Muscle of leg (tissue), 11 donors: ENCODE results near the gene CRYGS. TPM values are rescaled to one million over a fixed set of nuclear protein-coding genes. Genes with fewer than 3 reads are reported as not detected.
"Not testable (repeated sequence)": the region's sequence is repeated elsewhere in the genome, so short reads cannot be mapped to it uniquely, and the experiment has no call there.

Experiments
- DNase-seq: peaks from one replicate; pipeline ENCODE4 v3.0.0; 2013
- H3K27ac ChIP-seq: one replicate; pipeline ENCODE4 v1.5.1; 2013; ENCODE audit warnings: mild to moderate bottlenecking, low read length, control low read depth
- H3K27me3 ChIP-seq: one replicate; pipeline ENCODE4 v1.6.1; 2013; ENCODE audit warnings: low read length; ENCODE audit not compliant: control insufficient read depth, insufficient read depth
- H3K36me3 ChIP-seq: one replicate; pipeline ENCODE4 v1.6.1; 2013; ENCODE audit warnings: low read length; ENCODE audit not compliant: control insufficient read depth, insufficient read depth
- H3K4me1 ChIP-seq: one replicate; pipeline ENCODE4 v1.6.1; 2013; ENCODE audit warnings: low read length; ENCODE audit not compliant: control insufficient read depth, insufficient read depth
- H3K4me3 ChIP-seq: one replicate; pipeline ENCODE4 v1.5.1; 2013; ENCODE audit warnings: low read length, control low read depth
- H3K9me3 ChIP-seq: replicated peaks from 2 replicates; pipeline ENCODE4 v1.6.1; 2013; ENCODE audit warnings: low read depth, low read length; ENCODE audit not compliant: control insufficient read depth
- WGBS: methylation state at CpG from one replicate; pipeline ENCODE4 v1.1.5; 2013; ENCODE audit warnings: missing lambda C conversion rate; ENCODE audit not compliant: insufficient coverage; 5-methylcytosine and 5-hydroxymethylcytosine counted together
- polyA plus RNA-seq, 8 donors: library from polyadenylated mRNA; unstranded; fragments of 120-200 nt; gene quantifications; one replicate each; pipeline versions ENCODE4 v1.2.1 to v1.2.3, GENCODE V29; 2013; ENCODE audit warnings: inconsistent platforms in 1 of 8, low replicate concordance in 1 of 8; ENCODE audit not compliant: insufficient read length in 8 of 8, insufficient read depth in 1 of 8
- total RNA-seq: library from RNA; stranded (reverse); fragments of 120-200 nt; gene quantifications from one replicate; pipeline ENCODE4 v1.2.4, GENCODE V29; 2013

CRYGS gene
- total and polyA plus RNA-seq, 9 donors = 1.3 to 4.3 (median 2.5) TPM

DNA sequence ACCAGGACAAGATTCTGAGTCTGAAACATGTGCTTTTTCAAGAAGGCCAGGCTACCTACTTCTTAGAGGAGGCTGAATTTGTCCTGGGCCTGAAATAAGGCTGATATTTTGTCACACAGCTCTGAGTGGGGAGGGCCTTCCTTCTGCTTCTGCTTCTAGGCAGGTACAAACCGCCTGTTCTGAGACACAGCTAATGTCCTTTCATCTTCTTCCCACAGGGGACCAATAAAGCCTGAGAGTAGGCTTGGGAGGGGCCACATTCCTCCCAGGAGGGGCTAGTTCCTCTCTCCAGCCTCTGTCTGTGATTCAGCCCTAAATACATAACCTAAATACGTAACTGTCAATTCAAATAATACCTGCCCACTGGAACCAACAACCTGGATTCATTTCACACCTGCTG lies 34.8 kb downstream of the CRYGS start:
- WGBS = 71% methylated on average over 1 of the region's 2 CpGs

DNA sequence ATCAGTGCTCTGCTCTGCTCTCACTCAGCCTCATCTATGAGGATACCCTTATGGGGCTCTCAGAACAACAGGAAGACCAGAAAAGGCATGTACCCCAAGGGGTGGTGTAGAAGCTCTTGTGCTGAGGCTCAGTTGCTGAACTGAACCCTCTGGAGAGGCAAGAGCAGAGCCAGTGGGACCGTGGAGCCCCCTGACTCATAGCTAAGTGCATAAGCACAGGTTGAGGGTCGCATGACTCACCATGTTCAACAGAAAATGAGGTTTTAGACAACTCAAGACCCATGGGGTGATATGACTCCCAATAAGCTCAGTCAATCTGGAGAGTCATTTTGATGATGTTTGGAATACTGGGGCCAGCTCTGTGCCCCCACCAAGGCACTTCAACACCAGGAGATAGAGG lies 37.3 kb downstream of the CRYGS start:
- H3K36me3 ChIP-seq = no peaks in the 10 kb centered on the region
- no peak overlapping the region for H3K27ac ChIP-seq
- 83% methylated on average over 2 of the region's 2 CpGs for WGBS
- H3K4me3 ChIP-seq = no peak overlapping the region
- no peak for DNase-seq
- no peaks in the 10 kb centered on the region for H3K9me3 ChIP-seq
- H3K4me1 ChIP-seq = no peaks in the 10 kb centered on the region
- peaks cover 6% of the 10 kb centered on the region for H3K27me3 ChIP-seq

More for the DNA sequence above, 34.8 kb downstream of the CRYGS start:
- no peak overlapping the region for H3K27ac ChIP-seq
- no peaks in the 10 kb centered on the region for H3K36me3 ChIP-seq
- DNase-seq = no peak
- H3K4me1 ChIP-seq = no peaks in the 10 kb centered on the region
- no peaks in the 10 kb centered on the region for H3K9me3 ChIP-seq
- no peak overlapping the region for H3K4me3 ChIP-seq
- peaks cover 5% of the 10 kb centered on the region for H3K27me3 ChIP-seq

DNA sequence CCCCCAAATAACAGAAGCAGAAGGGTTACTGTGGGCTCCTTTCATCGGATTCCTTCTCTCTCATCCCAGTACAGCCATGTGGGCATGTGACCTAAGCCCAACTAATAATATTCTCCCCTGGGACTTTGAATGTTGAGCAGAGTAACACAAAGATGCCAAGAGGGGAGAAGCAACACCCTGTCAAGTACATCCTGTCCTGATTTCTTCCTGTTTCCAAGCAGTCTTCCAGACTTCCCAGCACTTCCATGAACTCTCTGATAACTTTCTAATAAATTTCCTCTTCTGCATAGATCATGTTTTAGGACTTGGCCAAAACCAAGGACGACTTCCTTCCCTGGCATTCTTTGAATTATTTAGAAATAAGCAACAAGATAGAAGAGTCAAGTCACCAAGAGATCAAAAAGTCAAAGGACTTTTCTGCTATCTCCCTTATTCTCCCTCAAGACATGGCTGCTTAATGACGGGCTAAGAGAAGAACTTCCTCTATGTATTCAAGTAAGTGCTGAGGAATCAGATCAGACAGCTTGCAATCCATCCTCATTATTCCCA lies 37.9 kb downstream of the CRYGS start:
- DNase-seq = no peak
- H3K4me3 ChIP-seq = no peak overlapping the region
- H3K27ac ChIP-seq = no peak overlapping the region
- H3K4me1 ChIP-seq = no peaks in the 10 kb centered on the region
- peaks cover 3% of the 10 kb centered on the region for H3K27me3 ChIP-seq
- no peaks in the 10 kb centered on the region for H3K9me3 ChIP-seq
- no CpG with 5 or more reads among the region's 3 CpGs for WGBS
- H3K36me3 ChIP-seq = no peaks in the 10 kb centered on the region

DNA sequence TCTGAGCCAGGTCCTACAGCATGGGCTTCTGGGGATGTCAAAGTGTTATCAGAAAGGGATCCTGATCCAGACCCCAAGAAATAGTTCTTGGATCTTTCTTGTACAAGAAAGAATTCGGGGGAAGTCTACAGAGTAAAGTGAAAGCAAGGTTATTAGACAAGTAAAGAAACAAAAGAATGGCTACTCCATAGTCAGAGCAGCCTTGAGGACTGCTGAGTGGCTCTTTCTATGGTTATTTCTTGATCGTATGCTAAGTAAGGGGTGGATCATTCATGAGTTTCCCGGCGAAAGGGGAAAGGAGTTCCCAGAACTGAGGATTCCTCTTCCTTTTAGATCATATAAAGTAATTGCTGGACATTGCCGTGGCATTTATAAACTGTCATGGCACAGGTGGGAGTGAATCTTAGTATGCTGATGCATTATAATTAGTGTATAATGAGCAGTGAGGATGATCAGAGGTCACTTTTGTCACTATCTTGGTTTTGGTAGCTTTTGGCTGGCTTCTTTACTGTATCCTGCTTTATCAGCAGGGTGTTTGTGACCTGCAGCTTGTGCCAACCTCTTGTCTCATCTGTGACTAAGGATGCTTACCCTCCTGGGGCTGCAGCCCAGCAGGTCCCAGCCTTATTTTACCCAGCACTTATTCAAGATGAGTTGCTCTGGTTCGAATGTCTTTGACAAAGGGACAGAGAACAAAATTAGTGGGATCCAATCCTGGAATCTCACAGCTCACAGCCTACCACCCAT lies 41.0 kb downstream of the CRYGS start:
- H3K9me3 ChIP-seq = peaks cover 3% of the 10 kb centered on the region
- peaks cover 3% of the 10 kb centered on the region for H3K27me3 ChIP-seq
- H3K4me1 ChIP-seq = no peaks in the 10 kb centered on the region
- no peak overlapping the region for H3K27ac ChIP-seq
- no peak for DNase-seq
- H3K36me3 ChIP-seq = no peaks in the 10 kb centered on the region
- no peak overlapping the region for H3K4me3 ChIP-seq
- WGBS = 80% methylated on average over 2 of the region's 6 CpGs

DNA sequence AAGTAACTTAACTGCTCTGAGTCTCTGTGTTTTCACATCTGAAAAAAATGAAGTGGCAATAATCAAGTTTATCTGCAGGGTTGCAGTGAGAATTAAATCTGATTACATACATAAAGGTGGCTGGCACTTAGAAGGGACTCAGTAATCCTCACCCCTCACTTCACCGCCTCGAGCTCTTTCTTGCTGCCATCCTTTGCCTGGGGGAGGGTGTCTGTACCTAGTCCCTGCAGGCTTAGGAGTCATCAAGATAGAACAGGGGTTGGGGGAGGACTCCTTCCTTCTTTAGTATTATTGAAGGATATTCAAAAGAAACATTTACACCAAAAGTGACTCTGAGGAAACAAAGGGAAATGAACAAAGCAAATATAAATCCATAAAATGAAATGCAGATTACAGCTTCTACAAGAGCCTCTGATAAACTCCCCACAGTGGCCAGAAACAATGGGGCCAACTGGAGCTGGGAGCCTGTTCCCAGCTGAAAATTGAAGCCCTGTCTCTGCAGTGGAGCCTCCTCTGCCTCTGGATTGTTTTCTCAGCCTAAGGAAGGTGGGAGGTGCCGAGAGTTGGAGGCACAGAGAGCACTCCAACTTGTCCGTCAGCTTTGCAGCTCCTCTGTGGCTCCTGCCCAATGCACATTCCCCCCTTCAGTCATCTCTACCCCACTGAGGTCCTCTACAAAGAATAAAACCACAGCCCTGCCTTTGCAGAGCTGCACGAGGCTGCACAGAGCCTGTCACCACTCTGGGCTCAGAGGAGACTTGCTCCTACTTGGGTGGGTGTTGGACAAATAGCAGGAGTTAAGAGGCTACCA lies 41.8 kb downstream of the CRYGS start:
- Histone ChIP-seq H3K36me3 (no peaks in the 10 kb centered on the region), H3K27ac (no peak overlapping the region), H3K4me3 (no peak overlapping the region), H3K4me1 (no peaks in the 10 kb centered on the region), H3K9me3 (peaks cover 3% of the 10 kb centered on the region), H3K27me3 (peaks cover 3% of the 10 kb centered on the region)
- WGBS = no CpG with 5 or more reads among the region's 5 CpGs
- no peak for DNase-seq

DNA sequence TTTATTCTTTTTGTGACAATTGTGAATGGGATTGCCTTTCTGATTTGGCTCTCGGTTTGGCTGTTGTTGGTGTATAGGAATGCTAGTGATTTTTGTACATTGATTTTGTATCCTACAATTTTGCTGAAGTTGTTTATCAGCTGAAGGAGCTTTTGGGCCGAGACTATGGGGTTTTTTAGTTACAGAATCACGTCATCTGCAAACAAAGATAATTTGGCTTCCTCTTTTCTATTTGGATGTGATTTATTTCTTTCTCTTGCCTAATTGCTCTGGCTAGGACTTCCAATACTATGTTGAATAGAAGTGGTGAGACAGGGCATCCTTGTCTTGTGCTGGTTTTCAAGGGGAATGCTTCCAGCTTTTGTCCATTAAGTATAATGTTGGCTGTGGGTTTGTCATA lies 44.2 kb downstream of the CRYGS start:
- H3K27me3 ChIP-seq = not testable (repeated sequence)

DNA sequence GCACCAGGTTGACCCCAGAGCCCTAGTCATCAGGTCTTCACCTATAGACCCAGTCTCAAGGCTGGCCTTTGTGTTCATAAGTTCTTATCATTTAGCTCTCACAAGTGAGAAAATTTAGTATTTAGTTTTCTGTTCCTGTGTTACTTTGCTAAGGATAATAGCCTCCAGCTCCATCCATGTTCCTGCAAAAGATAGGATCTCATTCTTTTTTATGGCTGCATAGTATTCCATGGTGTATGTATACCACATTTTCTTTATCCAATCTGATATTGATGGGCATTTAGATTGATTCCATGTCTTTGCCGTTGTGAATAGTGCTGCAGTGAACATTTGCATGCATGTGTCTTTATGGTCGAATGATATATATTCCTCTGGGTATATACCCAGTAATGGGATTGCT lies 46.2 kb downstream of the CRYGS start:
- no CpG with 5 or more reads among the region's 2 CpGs for WGBS
- H3K4me3 ChIP-seq, H3K36me3 ChIP-seq, H3K9me3 ChIP-seq, DNase-seq, H3K27me3 ChIP-seq, H3K4me1 ChIP-seq, H3K27ac ChIP-seq: not testable (repeated sequence)

More for the DNA sequence above, 44.2 kb downstream of the CRYGS start:
- H3K27ac ChIP-seq, H3K36me3 ChIP-seq, H3K4me3 ChIP-seq, DNase-seq, H3K4me1 ChIP-seq, H3K9me3 ChIP-seq: not testable (repeated sequence)
- no CpG with 5 or more reads among the region's 3 CpGs for WGBS

DNA sequence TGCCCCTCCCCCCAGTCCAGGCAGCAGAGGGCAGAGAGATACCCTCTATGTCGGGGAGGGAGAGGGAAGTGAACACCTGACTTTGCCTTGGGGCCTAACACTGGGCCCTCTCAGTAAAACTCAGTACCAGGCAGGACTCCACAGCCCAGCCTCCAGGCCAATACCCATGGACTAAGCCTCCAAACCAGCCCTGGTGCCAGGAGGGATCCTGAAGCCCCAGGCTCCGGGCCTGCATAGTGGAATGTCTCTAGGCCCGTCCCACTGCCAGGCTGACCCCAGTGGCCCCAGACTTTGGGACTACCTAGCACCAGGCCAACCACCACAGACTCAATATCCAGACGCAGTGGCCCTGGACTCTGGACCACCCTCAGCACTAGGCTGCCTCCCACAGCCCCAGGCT lies 46.6 kb downstream of the CRYGS start:
- Histone ChIP-seq H3K27me3 (no peaks in the 10 kb centered on the region), H3K4me1 (no peaks in the 10 kb centered on the region), H3K9me3 (peaks cover 3% of the 10 kb centered on the region), H3K27ac (no peak overlapping the region), H3K4me3 (no peak overlapping the region), H3K36me3 (no peaks in the 10 kb centered on the region)
- WGBS = 83% methylated on average over 3 of the region's 4 CpGs
- DNase-seq = no peak

DNA sequence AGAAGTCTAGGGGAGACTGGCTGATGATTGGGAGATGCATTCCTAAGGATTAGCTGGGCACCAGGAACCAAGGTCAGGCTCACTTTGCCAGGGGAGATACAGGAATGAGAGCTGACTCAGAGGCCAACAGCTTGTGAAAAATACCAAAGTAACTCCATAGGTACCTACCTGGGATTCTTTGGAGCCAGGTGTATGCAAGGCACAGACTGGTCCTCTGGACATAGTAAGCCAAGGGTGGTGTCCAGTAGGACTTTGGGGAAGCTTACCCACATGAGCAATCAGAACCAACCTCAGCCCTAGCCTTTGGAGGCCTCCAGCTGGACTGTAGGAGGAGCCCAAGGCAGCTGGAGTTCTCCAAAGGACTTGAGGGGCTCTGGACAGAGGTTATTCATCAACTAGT lies 47.5 kb downstream of the CRYGS start:
- Histone ChIP-seq H3K36me3 (no peaks in the 10 kb centered on the region), H3K9me3 (peaks cover 3% of the 10 kb centered on the region), H3K27ac (no peak overlapping the region)

DNA sequence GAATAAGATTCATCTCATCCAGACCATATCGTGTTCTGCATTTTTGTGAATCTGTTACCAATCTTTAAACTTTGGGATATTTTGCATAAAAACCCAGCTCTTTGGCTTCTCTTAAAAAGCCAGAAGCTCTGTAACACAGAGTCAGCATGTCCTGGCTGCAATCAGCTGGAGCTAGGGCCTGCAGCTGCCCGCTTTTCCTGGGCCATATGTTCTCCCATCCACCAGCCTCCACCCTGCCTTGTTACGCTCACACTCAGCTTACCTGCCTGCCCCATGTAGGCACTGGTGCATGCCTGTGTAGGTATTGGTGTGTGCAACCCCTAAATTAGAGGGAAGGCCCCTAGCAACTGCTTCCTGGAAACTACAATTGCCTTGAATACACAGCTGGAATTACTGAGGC lies 48.2 kb downstream of the CRYGS start:
- Histone ChIP-seq H3K36me3 (no peaks in the 10 kb centered on the region), H3K27me3 (no peaks in the 10 kb centered on the region), H3K9me3 (peaks cover 3% of the 10 kb centered on the region), H3K27ac (no peak overlapping the region), H3K4me1 (no peaks in the 10 kb centered on the region), H3K4me3 (no peak overlapping the region)
- DNase-seq = no peak
- 57% methylated on average over 1 of the region's 3 CpGs for WGBS

More for the DNA sequence above, 47.5 kb downstream of the CRYGS start:
- Histone ChIP-seq H3K4me3 (no peak overlapping the region), H3K27me3 (no peaks in the 10 kb centered on the region), H3K4me1 (no peaks in the 10 kb centered on the region)
- DNase-seq = no peak
